HL-60/S4 (cell line): ENCODE results near the gene RAB28.

Experiments used
- in situ Hi-C: fragments of 300-500 bp; cut with MboI; formaldehyde crosslinking; loops from 2 replicates; pipeline ENCODE4 v1.14.3; 2022; ENCODE audit warnings: low sequenced_read_pairs

Gene RAB28

DNA sequence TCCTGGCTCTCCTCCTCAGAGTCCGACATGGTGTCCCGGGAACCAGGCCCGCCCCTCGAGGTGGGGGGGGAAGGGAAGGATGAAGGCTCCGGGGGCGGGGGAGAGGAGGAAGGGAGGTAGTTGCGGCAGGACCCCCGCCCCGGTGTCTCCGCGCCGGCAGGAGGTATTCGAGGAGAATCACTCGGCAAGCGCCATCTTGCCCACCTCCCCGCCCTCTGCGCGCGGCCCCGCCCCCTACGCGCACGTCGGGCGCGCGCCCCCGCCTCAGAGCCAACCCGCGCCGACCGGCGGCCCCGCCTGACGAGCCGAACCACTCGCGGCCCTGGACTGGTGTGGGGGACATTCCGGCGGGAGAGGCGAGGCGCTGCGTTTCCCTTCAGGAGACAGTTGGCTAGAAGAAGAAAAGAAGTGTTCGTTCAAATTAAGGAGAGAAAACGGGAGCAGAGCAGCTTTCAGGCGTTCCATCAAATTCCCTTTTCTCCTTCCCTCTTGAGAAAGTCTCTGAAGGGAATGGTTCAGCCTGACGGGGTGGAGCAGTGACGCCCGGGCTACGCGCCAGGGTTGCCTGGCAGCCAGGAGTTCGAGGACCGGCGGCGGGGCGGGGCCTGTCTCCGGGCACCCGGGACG lies at the start of gene RAB28:
TSS of gene RAB28 (minus strand) at position 219 of the 627 bp plus-strand sequence.
- in situ Hi-C loops, result no loop called here

DNA sequence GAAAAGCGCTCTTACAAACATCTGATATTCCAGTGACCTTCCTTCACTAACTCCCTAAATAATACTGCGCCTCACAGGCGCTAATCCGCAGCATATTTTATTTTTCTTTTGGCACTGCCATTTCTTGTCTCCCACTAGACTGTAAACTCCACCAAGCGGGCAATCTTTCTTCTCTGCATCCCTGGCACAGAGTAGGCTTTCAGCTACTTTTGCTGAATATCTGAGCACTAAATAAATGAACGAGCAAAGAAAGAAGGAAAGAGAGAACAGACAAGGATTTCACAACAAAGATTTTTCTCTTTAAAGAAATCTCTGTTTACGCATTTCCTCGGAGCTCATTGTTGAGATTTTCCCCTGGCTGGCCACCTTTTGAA lies 47.5 kb upstream of the RAB28 start:
- in situ Hi-C loops, result no loop called here

DNA sequence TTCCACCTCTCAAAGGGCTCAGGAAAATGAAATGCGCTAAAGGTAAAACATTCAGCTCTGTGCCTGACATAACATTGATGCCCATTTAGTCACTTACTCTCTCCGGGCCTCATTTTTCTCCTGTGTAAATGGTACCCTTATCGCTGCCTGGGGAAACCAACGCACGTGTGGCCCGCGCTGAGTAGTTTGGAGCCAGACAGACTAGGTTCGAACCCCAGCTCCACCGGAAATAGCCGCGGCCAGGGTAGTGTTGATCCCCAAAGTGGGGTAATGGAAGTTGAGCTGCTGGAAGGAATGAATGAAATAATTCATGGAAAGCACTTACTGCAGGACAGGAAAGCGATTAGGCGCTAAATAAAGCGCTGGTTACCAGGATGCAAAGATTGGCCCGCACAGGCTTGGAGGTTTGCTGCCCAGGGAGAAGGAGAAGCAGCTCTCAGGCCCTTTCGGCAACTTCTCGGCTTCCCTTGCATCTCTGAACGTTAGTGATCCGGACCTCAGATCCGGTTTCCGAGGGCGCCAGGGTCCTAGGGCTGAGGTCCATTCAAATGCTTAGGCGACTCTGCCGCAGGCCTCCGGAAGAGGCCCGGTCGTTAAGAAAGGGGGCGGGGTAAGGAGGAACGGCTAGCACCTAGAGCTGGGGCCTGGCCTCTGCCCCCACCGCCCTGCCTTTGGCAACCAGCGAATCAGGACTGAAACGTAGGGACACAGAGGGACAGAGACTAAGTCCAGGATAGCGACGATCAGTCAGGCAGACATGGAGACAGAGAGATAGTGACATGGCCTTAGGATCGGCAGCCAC lies 46.9 kb upstream of the RAB28 start:
- in situ Hi-C loops, result no loop called here

DNA sequence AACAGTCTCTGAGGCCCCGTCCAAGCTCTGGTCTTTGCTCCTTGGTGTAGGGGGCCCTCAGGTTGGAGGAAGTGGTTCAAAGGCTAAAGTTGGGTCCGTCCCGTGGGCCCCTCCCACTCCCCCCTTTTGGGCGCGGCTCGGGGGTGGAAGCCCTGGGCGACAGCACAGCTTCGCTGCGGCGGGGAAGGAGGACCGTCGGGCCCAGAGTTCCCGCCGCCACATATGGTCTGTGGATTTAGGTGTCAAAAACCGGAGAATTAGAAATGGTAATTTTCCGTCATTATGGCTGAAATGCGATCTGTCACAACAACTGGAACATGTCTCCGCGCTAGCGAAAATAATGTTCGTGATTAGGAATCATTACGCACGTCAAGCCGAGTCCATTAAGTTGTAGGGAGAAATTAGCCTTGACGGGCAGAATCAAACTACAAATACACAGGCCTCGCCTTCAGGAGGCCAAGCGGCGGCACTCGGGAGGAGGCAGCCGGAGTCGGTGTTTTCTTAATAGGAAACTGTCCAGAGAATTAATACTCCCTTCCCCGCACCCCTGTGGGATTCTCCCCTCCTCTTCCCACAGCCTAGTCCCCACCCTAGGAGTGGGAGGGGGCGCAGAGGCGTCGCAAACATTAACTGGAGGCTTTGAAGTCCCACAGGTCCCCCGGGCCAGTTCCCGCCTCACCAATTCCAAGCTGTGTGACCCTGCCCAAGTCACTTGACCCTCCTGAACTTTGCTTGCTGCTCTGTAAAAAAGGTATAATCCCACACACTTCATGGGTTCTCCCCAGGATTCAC lies 45.2 kb upstream of the RAB28 start:
- in situ Hi-C loops, result no loop called here

DNA sequence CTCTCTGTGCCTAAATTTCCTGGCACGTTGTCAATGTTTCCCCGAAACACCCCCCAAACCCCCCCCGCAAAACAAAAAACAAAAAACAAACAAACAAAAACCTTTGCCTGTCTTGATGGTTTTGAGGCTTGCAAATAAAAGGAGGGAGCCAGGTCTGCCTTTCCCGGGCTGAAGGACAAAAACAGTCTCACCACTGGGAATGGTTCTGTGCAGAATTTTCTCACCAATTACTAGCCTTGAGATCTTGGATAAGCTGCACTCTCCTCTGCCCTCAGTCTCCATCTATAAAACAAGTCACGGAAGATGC lies 44.6 kb upstream of the RAB28 start:
- in situ Hi-C loops, result no loop called here

DNA sequence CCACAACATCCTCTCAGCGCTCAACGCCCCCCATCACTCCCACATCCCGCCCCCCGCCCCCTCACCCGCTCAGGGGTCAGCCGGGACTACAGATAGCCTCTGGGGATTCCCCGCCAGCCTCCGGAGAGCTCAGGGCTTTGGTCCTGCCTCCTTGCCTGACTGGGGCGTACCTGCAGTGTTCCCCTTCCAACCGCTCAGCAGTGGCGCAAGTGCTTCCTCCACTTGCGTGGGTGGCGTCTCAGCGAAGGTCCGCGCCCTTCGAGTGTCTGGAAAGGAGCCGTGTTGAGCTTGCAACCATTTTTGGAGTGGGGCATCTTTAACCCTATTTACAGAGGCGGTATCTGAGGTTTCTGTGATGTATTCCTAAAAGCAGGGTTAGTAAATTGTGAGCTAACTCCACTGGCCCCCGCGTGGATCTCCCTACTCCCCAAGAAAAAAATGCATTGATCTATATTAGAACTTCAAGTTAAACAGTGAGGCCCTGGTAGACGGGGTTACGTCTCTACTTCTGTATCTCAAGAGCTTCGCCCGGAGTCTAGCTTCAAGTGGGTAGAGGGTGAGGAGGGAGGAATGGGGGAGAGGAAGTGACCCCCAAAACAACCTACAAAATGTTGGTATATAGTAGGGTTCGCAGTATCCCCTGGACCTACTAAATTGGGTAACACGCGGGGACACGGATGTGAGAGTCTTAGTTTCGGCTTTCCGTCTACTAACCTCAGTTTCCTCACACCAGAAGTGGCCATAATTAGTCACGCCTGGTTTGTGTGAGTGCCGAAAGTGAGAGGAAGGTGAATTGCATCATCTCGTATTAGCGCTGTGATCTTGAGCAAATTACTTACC lies 44.1 kb upstream of the RAB28 start:
- in situ Hi-C loops, result no loop called here

DNA sequence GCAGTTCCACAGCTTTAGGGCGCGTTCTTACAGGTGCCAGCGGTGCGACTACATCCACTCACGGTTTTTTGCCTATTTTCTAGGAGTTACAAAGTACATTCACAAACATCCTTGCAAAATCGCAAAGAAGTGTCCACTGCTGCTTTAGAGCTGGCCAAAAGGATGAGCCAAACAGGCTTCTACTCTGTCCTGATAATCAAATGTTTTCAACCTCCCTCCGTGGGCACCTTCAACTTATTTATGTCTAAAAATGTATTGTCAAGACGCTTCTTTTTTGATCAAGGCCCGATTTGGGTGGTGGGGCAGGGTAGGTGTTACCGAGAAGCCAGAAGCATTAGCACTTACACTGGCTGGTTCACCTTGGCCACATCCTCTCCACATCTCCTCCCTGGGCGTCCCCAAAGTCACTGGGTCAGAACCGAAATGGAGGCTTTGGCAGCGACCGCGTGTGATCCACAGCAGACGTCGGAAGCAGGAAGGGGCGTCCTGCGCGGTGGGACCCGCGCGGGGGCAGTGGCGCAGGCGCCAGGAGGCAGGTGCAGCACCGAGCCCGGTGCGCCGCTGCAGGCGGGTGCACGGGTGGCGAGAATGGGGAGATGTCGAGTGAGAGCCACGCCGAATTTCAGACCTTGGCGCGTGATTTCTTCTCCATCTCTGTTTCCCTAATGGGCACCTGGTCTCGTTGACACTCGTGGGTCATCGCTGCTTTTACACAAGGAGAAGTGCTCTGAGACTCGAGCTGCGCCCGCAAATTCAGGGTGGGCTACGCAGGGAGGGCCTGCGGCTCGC lies 43.2 kb upstream of the RAB28 start:
- in situ Hi-C loops, result no loop called here

DNA sequence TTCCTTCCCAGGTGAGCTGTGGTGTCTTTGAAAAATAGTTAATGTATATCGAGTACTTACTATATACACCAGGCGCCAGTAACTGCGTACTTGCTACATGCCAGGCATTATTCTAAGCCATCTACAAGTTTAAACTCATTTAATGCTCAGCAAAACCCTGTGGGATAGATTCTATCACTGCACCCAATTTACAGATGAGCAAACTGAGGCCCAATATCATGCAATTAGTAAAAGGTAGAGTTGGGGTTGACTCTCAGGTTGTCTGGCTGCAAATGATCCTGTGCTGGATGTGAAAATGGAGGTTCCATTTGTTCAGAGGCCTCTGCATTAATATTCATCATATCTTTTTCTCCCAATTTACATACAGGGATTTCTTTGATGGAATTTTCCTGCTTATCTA lies 42.5 kb upstream of the RAB28 start:
- in situ Hi-C loops, result no loop called here

DNA sequence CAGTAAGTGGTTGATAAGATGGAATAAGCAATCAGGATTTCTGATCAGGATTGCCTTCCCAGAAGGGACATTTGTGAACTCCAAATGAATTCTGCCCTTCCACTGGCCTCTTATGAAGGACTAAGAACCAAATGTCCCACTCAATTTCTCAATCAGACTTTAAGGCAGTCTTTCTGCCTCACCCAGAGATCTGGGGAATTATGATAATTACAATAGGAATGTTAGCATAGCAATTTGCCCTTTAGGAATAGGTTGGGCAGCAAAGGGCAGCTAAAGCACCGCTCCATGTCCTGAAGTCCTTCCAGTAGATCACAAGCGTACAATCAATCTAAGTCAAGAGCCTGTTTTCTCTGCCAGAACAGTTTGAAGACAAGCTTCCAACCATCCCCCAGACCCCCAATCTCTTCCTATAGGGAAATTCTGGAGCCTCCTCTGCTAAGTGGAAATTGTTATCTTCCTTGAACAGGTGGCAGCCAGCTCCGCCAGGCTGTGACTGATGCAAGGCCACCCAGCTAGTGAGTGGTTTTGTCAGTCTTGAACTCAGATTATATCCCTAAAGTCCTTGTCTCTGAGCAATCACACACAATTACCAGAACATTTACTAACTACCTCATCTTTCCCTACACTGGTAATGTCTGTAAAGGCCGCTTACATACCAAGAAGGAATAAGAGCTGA lies 41.6 kb upstream of the RAB28 start:
- in situ Hi-C loops, result no loop called here

DNA sequence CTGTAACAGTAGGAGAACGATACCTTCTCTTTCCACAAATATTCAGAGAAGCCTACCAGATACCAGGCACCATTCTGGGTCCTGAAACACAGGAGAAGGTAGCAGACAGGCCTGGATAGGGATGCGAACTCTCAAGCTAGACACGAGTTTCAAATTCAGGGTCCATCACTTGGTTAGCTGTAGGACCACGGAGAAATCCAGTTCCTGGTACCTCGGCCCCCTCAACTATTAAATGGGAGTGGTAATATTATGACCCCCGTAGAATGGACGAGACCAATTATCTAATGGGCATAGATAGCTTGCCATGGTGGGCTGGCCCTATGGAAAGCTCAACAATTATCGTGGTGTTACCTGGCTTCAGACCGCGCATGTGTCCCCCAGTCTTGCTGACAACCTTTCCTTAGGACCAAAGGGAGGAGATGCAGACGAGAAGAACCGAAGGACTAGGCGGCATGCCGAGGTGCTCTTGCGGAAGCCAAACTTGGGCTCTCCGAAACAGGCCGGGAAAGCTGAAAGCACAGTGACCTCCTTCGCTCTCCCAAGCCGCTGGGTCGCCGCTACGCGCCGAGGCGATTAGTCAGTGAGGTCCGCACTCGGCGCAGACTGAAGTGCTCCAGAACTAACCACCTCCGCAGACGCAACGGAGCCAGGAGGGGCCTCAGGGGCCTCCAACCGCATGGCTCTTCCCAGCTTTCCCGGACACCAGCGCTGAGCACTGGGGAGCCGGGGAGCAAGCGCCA lies 40.5 kb upstream of the RAB28 start:
- in situ Hi-C loops, result no loop called here

DNA sequence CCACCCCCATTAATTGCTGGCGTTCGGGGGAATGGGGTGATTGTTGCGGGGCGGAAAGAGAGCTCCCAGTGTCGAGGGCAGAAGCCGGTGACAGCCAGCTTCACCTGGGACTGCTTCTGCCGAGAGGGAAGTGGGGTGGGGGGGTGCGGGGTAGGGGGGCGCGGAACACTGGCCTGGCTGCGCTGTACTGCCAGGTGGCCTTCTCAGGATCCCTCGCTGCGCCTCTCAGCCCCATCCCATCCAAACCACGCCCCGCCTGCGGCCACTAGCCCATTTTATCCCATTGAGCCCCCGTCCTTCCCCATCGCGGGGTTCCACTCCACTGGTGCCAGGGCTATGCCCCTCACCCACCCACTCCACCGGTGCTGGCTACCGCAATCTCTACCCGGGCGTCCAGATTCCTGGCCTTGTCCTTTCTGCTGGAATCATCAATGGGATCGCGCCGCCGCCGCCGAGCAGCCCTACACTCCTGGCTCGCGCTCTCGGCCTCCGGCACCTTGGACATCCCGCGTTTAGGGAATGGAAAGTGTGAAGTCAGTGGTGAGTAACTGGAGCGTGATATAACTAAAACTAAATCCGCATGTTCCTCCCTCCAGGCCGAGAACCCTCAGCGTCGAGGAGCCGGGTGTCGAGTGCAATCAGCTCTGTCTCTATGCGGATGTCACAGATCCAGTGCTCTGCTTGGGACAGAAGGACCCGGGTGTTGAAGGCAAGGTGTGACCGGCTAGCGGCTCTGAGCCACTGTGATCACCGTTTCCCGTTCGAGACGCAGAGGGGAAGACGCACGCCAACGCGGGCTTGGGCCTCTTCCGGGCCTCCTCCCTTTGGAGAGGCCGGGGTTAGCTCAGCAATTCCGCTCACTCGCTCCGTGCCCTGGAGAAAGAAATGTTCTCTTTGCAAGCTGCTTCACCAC lies 39.7 kb upstream of the RAB28 start:
- in situ Hi-C loops, result no loop called here

DNA sequence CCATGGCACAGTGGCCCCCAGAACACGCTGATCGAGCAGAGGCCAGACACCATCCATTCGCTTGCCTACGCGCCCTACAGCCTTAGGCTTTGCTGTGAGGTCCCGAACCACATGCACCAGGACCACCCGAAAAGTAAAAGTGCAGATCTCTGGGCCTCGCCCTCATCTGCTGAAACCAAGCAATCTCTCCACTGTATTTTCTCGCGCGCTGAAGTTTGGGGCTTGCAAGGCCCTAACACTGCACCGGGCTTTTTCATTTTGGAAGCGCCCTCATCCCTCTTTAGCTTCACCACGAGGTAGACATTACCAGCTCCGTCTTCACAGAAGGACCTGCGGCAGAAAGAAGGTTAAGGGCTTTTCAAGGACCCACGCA lies 39.0 kb upstream of the RAB28 start:
- in situ Hi-C loops, result no loop called here

DNA sequence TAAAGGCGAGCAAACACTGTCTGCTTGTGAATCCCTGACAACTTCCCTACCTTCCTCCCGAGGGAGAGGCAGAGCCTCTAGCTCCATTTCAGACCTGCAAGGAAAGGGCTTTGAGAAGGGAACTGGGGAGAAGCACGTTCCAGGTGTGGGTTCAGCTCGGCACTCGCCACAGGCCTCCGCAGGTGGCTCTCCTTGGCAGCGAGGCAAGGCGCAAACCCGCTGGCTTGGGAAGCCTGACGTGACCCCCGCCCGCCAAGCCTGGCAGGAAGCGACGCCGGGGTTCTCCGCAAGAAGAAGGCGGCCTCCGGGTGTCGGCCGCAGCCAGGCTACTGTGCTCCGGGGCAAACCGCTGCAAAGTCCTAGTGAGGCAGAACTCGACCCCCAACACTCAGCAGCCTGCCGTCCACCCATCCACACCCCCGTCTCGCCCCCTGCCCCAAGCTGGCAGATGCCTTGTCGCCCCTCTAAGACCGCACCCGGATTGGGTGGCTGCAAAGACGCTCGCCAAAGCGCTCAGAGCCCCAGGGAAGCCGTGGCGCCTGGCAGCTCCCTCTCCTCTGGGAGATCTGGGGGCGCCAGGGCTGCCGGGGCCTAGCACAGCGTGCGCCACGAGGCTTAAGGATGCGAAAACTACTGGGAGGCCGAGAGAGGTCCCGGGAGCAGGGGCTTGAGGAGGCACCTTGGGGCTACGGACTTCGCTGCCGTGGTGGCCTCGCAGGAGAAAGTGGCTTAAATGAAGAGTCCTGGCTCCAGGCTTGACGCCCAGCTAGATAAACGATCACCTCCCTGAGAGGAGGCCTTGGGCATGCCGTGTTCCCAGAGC lies 38.4 kb upstream of the RAB28 start:
- in situ Hi-C loops, result no loop called here

DNA sequence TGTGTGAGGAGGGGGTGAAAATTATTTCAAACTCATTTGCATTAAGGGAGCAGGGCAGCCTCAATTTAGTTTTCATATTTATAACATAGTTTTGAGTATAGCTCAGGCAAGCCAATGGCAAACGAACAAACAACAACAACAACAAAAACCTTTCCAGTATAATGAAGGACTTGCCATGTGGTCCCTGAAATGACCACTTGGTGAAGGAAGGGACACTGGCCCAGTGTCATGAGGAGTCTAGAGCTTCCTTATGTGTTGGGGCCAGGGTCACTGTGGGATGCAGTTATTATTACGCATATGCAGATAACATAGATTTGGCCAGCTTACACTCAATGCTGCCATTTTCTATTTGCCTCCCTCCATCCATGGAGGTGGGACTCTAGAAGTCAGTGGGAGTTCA lies 36.9 kb upstream of the RAB28 start:
- in situ Hi-C loops, result no loop called here

DNA sequence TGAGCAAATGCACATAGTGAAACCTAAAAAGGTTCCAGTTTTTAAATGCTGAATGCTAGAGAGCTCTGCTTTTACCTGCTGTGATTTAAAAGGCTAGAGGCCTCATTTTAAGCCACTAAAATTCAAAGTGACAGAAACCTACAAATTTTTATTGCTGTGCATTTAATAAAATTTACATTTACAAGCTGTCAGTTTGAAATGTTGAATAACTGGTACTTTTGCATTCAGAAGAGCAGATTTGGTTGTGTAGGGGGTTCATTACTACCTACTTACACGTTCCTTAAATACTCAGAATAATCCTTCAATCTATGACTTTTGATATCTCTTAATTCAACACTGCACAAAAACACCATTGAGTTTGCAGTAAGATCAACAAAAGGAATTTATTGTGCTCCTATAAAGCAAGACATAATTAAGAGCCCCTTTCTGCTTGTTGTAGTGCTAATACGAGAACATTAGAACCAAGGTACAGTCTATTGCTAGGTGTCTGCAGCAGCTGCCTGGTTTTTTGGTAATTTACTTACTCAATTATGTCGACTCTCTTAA lies 32.2 kb upstream of the RAB28 start:
- in situ Hi-C loops, result no loop called here

DNA sequence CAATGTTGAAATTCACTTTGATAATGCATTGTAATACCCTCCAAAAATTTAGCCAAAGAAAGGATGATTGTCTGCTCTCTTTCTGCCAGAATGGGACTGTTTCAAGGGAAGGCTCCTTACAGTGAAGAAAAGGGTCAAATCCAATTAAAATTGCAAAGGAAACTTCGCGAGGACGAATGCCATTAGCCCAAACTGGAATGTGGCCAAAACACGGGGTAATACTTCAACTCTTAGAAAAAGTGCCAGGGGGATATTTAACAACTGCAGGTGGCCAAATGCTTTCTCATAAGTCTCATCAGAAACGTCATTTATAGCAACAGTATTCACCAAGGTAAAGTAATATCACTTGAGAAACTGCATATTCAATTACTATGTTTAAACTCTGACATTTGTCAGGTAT lies 31.1 kb upstream of the RAB28 start:
- in situ Hi-C loops, result no loop called here

DNA sequence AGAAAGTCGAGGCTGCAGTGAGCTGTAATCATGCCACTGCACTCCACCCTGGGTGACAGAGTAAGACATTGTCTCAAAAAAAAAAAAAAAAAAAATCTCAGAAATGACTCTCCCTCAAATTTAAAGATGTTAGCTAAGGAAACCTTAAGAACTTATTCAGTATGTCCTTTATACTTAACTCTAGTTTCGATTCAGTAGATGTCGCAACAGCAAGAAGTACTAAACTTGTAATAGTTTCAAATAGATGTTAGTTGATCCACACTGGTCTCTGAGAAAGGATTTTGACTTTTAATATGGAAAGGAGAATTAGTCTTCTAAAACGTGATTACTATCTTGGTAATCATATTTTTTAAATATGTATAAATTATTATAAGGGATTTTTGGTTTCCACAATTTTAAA lies 30.6 kb upstream of the RAB28 start:
- in situ Hi-C loops, result no loop called here
